GM18909 (cell line): ENCODE measurements around the gene CCDC33.

Experiments
- ATAC-seq: cut with Tn5 transposase; IDR thresholded peaks from one replicate; pipeline ENCODE4 v1.9.1; 2021; ENCODE audit warnings: mild to moderate bottlenecking; ENCODE audit not compliant: unreplicated experiment, poor library complexity

The CCDC33 gene

DNA sequence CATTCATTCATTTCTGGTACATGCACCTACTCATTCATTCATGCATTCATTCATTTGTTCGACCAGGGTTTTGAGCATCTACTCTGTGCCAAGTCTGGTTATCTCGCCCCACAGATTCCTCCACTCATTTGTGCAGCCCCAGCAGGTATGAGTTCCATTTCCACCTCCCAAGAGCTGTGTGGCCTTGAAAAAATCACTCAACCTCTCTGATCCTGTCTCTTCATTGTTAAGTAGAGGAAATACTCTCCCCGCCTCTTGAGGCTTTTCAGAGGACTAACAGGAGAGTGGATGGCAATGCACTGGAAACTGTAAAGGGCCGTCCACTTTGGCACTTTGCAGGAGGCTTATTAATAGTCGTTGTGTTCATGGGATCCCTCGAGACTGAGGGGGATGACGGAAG lies 69.6 kb downstream of the CCDC33 start:
- no peak for ATAC-seq

GRCh38 chr15:74306781-74307217 lies 70.7 kb downstream of the CCDC33 start:
- ATAC-seq = no peak

- ATAC-seq = no peak
Measured at GRCh38 chr15:74307827-74308811, 72.0 kb downstream of the CCDC33 start.

GRCh38 chr15:74311734-74312444 lies 75.8 kb downstream of the CCDC33 start:
- no peak for ATAC-seq

GRCh38 chr15:74312445-74313007 lies 76.4 kb downstream of the CCDC33 start:
- ATAC-seq = no peak

GRCh38 chr15:74313889-74314288 lies 77.8 kb downstream of the CCDC33 start:
- no peak for ATAC-seq

GRCh38 chr15:74314795-74315438 lies 78.8 kb downstream of the CCDC33 start:
- ATAC-seq = no peak

- ATAC-seq = no peak
Measured at GRCh38 chr15:74315626-74316025, 79.5 kb downstream of the CCDC33 start.

DNA sequence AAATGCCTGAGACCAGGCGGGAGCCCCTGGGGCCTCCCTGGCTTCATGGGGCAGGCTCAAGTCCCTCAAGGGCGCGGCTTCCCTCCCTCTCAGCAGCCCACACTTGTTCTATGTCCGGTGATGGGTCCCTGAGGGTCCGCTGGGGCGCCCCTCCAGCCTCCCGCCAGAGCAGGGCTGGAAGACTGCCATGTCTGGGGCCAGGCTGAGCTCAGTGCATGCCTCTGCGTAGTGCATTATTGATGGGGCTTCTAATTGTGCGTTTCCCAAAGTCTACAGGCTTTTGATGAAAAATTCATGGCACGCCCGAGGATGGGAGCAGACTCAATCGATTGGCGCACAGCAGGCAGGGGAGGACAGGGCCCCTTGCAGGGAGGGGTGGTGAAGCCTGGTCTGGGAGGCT lies 80.0 kb downstream of the CCDC33 start:
- no peak for ATAC-seq

GRCh38 chr15:74317820-74318375 lies 81.8 kb downstream of the CCDC33 start:
- ATAC-seq = no peak

GRCh38 chr15:74318376-74319137 lies 82.4 kb downstream of the CCDC33 start:
- no peak for ATAC-seq

GRCh38 chr15:74319138-74319460 lies 83.0 kb downstream of the CCDC33 start:
- ATAC-seq = no peak

- ATAC-seq = no peak
Measured at GRCh38 chr15:74319596-74320351, 83.6 kb downstream of the CCDC33 start.

DNA sequence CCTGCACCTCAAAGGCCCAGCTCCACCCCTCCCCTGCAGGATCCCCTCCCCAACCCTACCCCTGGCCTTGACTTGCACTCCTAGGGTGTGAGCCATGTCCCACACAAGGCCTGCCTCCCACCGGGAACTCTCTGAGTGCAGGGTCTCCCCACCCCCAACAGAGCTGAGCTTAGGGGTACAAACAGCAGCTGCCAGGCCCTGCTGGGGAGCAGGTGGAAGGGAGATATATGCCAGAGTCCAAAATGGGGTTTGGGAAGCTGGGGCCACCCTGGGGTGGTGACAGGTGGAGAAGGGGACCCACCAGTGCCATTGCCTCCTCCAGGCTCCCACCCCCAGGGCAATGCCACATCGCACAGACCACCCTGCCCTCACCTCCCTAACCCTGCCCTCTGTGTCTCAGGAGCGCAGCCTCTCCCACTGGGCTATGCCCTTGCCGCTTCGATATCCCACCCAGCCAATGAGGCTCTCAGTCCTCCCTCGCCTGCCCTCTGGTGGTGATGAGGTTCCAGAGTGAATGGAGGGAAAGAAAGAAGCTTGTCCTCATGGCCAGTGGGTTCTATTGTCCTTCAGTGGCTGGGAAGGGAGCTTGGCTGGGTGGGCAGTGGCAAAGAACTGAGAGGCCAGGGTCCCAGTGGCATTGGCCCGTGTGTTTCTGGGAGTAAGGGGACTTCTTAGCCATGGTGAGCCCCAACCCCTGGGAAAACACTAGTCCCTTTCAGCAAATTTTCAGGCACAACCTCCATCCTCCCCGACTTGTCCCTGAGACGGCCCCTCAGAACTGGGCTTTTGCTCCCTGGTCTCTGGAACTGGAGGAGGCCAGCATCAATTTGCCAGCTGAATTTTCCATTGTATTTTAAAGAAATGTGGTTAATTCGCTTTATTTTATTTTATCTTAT lies 84.5 kb downstream of the CCDC33 start:
- no peak for ATAC-seq

GRCh38 chr15:74322558-74323180 lies 86.5 kb downstream of the CCDC33 start:
- no peak for ATAC-seq

DNA sequence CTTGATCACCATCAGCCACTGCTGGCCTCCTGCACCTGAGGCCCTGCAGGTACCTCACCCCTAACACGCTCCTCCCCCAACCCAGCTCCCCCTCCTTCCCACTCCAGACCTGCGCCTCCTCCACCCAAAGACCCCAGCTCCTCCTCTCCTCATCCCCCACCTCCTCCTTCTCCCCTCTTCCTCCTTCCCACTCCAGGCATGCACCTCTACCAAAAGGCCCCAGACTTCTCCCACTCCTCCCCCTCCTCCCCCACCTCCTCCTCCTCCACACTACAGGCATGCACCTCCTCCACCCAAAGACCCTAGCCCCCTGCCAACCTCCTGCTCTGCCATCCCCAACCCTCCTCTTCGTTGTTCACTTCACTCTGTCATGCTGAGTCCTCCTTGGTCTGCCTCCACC lies 88.6 kb downstream of the CCDC33 start:
- ATAC-seq = no peak

DNA sequence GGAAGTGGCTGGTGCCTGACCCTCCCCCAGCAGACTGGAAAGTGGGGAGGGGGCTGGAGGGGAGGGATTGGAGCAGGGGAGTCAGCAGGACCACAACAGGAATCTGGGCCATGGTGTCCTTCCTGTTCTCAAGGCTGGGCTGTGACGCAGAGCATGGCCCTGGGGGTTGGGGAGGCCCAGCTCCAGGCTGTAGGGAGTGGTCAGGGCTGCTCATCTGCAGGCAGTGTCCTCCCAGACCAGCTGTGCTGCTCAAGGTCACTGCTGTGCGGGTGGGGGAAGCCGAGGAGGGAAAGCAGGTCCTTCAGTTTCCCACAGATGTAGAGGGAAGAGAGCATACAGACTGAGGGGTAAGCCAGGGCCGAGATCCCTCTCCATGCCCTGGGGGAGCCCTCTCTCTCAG lies 90.6 kb downstream of the CCDC33 start:
- no peak for ATAC-seq

GRCh38 chr15:74327756-74328155 lies 91.6 kb downstream of the CCDC33 start:
- ATAC-seq = no peak
